ENCODE results near the gene NAA30.

NAA30 gene

GRCh38 chr14:57400556-57401494, 10.4 kb downstream of the NAA30 start:
- DNase-seq, result no peak

- DNase-seq, result no peak
Observed at GRCh38 chr14:57401501-57401900, 11.1 kb downstream of the NAA30 start.

DNA sequence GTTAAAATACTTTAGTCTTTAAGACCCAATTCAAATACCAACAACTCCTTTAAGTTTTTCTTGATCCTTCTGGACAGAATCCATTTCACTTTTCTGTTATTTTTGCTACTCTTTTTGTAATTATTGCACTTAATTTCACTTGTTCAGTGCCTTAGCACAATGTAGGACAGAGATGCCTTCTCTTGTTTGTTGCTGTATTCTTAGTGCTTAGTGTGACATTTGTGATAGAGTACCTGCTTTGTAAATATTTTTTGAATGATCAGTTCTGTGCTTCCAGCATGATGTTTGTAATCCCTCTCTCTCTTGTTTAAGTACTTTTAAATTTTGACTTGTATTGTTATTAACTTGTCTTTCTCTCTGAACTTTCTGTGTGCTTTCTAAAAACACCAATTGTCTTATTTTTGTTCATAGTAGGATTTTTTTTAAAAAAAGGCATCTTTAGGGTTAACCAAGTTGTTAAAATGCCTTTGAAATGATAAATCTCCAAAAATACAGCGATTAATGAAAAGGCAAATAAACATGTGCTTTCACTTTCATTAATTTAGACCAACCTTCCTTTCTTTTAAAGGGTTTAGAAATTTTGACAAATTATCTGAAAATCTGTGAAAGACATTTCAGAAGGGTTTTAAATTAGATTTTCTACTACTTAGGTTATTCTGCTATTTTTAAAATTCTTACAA, 11.9 kb downstream of the NAA30 start:
- no peak for DNase-seq

DNA sequence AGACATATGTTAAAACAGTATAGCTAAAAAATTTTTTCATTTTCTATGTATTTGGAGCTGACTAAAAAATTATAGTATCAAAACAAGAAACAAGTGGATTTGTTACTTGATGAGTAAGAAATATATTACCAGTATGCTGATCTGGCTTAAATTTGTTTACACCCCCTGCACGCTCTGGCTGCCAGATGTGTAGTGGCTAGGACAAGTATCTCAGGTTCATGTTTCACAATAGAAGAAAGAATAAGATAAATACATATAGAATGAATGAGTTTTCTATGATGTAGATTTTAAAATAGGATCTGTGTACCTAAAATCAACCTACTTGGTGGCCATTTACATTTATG, 13.1 kb downstream of the NAA30 start:
- no peak for DNase-seq

- DNase-seq, result no peak
Observed at GRCh38 chr14:57405562-57405961, 15.2 kb downstream of the NAA30 start.

- no peak for DNase-seq
Observed at GRCh38 chr14:57408037-57408436, 17.7 kb downstream of the NAA30 start.

DNA sequence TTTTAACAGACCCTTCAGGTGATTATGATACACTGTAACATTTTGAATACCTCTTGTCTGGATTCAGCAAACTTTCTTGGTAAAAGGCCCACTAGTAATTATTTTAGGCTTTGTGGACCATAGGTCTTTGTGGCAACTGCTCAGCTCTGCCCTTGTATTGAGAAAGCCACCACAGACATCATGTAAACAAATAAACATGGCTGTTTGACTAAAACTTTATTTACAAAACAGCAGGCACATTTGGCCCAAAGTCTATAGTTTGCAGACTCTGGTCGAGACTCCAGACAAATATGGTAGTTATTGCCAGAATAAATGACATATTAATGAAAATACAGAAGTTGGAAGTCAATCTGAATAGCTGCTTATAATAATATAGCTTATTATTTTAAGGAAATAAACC, 18.2 kb downstream of the NAA30 start:
- DNase-seq, result no peak

- DNase-seq, result no peak
Observed at GRCh38 chr14:57412341-57412740, 22.0 kb downstream of the NAA30 start.

DNA sequence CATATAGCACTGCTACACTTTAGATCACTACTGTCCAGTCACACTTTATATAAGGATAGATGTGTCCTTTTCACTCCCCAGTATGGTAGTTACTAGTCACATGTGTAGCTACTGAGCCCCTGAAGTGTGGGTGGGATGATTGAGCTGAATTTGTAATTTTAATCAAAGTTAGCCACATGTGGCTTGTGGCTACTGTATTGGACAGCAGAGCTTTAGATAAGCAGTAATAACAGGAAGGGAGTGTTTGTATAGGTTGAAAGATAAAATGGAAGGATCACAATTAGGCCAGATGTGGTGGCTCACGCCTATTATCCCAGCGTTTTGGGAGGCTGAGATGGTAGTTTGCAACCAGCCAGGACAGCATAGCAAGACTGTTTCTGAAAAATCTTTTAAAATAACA, 23.5 kb downstream of the NAA30 start:
- DNase-seq, result no peak

DNA sequence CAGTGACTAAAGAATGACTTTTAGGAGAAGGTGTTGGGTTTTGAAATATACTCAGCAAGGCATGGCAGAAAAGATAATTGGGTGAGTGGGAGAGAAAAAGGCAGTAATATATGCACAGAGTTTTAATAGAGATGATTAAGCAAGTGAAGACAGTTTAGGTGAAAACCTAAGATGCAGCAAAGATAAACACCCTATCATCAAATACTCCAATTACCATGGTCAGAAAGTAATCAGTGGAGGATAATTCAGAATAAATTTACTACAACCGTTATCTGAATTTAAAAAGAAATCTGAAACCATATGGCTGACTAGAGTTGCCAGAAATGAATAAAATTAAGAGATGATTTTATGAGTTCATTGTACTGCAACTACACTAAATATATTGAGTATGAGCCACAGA, 26.8 kb downstream of the NAA30 start:
- no peak for DNase-seq

DNA sequence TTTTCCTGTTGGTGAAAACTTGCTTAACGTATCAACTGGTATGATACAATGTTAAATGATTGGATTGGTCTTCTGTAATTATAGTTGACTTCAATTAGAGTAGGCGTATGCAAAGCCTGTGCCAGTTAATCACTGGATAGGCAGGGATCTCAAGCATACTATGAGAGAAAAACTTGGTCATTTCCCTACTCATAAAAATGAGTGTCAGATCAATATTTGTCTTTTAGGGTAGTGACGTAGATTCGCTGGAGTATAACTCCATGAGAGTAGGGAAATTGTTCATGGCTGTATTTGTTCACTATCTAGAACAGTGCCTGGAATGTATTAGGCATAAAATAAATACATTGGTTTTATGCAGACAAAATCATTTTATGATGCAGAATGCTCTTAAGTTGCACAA, 28.6 kb downstream of the NAA30 start:
- no peak for DNase-seq

GRCh38 chr14:57420033-57420432, 29.6 kb downstream of the NAA30 start:
- DNase-seq, result no peak

DNA sequence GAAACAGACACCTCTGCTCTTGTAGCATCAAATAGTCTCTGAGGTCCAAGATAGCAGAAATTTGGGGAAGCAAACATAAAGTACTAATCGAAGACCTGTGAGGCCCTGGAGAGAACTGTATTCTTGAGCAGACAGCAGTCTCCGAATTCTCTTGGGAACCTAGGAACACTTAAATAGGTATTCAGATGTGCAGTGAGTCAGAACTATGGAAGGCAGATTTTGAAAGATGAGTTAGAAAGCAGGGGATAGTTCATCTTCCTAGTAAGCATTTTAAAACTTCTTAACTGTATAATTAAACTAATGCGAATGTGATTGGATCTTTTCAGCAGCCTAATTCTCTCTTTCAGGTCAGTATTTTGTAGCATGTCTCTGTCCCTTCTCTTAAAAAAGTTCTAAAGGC, 30.6 kb downstream of the NAA30 start:
- DNase-seq, result no peak

GRCh38 chr14:57435923-57436322, 45.5 kb downstream of the NAA30 start:
- no peak for DNase-seq

- DNase-seq, result no peak
Observed at GRCh38 chr14:57461777-57462320, 71.5 kb downstream of the NAA30 start.

DNA sequence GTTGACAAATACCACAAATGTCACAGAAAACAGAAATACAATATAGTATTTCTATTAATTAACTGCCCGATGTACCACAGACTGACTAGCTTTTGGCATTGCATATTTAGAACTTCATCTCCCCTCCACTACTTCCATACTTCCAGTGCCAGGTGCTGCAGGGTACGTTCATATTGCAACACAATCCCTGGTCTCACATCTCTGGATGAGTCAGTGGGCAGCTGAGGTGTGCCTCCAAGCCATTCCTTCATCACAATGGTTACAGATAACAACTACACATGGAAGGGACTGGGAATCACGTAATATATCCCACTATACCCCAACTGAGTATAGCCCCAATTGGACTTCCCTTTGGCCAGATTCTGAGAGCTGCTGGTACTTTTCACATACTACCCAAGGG, 72.2 kb downstream of the NAA30 start:
- no peak for DNase-seq

GRCh38 chr14:57464008-57464730, 73.8 kb downstream of the NAA30 start:
- DNase-seq, result no peak
